GM23248 (cell line): ENCODE data around the gene GADD45GIP1. TPM values are rescaled to one million over a fixed set of nuclear protein-coding genes. Genes with fewer than 3 reads are reported as not detected.

ENCODE experiments used
- DNase-seq: peaks from one replicate; pipeline ENCODE4 v3.0.0-alpha.2; 2015
- H2AFZ ChIP-seq: fragments of 200-600 bp; sonication (generic); 2 replicates; pipeline ENCODE4 v1.6.1; 2016; ENCODE audit warnings: antibody characterized with exemption
- H3F3A ChIP-seq: fragments of 200-600 bp; sonication (generic); 2 replicates; pipeline ENCODE4 v1.6.1; 2016; ENCODE audit warnings: mild to moderate bottlenecking, antibody characterized with exemption, mixed run types; ENCODE audit not compliant: insufficient read depth
- H3K27ac ChIP-seq: fragments of 200-600 bp; sonication (generic); 2 replicates; pipeline ENCODE4 v1.5.1; 2016; ENCODE audit warnings: mild to moderate bottlenecking
- H3K27me3 ChIP-seq: fragments of 200-600 bp; sonication (generic); replicated peaks from 2 replicates; pipeline ENCODE4 v1.6.1; 2016; ENCODE audit warnings: mild to moderate bottlenecking; ENCODE audit not compliant: insufficient read depth
- H3K36me3 ChIP-seq: fragments of 200-600 bp; sonication (generic); 2 replicates; pipeline ENCODE4 v1.6.1; 2016; ENCODE audit warnings: low read depth, mild to moderate bottlenecking
- H3K4me1 ChIP-seq: fragments of 200-600 bp; sonication (generic); 2 replicates; pipeline ENCODE4 v1.6.1; 2016; ENCODE audit warnings: mild to moderate bottlenecking; ENCODE audit not compliant: insufficient read depth
- H3K4me2 ChIP-seq: fragments of 200-600 bp; sonication (generic); one replicate; pipeline ENCODE4 v1.6.1; 2016; ENCODE audit warnings: mild to moderate bottlenecking; ENCODE audit not compliant: unreplicated experiment
- H3K4me3 ChIP-seq: fragments of 200-600 bp; sonication (generic); 2 replicates; pipeline ENCODE4 v1.5.1; 2016; ENCODE audit warnings: mild to moderate bottlenecking
- H3K79me2 ChIP-seq: fragments of 200-600 bp; sonication (generic); 2 replicates; pipeline ENCODE4 v1.6.1; 2016; ENCODE audit warnings: mild to moderate bottlenecking; ENCODE audit not compliant: insufficient read depth
- H3K9ac ChIP-seq: fragments of 200-600 bp; sonication (generic); 2 replicates; pipeline ENCODE4 v1.6.1; 2016; ENCODE audit warnings: mild to moderate bottlenecking
- H3K9me2 ChIP-seq: fragments of 200-600 bp; sonication (generic); 2 replicates; pipeline ENCODE4 v1.6.1; 2016; ENCODE audit warnings: mixed run types, mild to moderate bottlenecking, moderate library complexity; ENCODE audit not compliant: insufficient read depth
- H3K9me3 ChIP-seq: fragments of 200-600 bp; sonication (generic); one replicate; pipeline ENCODE4 v1.6.1; 2017; ENCODE audit warnings: low read depth
- H4K20me1 ChIP-seq: fragments of 200-600 bp; sonication (generic); 2 replicates; pipeline ENCODE4 v1.6.0; 2016; ENCODE audit not compliant: insufficient read depth
- EZH2 ChIP-seq: fragments of 200-600 bp; sonication (generic); IDR thresholded peaks from 2 replicates; pipeline ENCODE4 v1.6.1; 2018; ENCODE audit warnings: antibody characterized with exemption, mild to moderate bottlenecking; ENCODE audit not compliant: insufficient read depth, poor library complexity, severe bottlenecking
- EZH2phosphoT487 ChIP-seq: fragments of 200-600 bp; sonication (generic); IDR thresholded peaks from 2 replicates; pipeline ENCODE4 v1.6.1; 2018; ENCODE audit warnings: antibody characterized with exemption, moderate library complexity, mild to moderate bottlenecking, low read depth; ENCODE audit not compliant: insufficient read depth
- WGBS, 2 experiments: methylation state at CpG; one replicate each; pipeline ENCODE4 v1.1.6; 2015 to 2017; ENCODE audit warnings: low lambda C conversion rate in 2 of 2, low coverage in 1 of 2; ENCODE audit errors: missing lambda C conversion rate in 2 of 2; 5-methylcytosine and 5-hydroxymethylcytosine counted together
- in situ Hi-C: fragments of 300-500 bp; cut with MboI; formaldehyde crosslinking; loops from 2 replicates; pipeline ENCODE4 v1.15.0; 2020
- polyA plus RNA-seq: library from polyadenylated mRNA; unstranded; fragments of >200 nt; fragmentation: Nextera tagmentation; extraction: Ambion mirVana; gene quantifications from 2 replicates; pipeline ENCODE4 v1.2.1, GENCODE V29; 2016
- total RNA-seq: library from RNA; depleted of rRNA; stranded (reverse); fragments of >200 nt; shearing (Covaris generic); gene quantifications from 2 replicates; pipeline ENCODE4 v1.2.3, GENCODE V29; 2014

GADD45GIP1 gene
- total and polyA plus RNA-seq, 2 experiments from 2014 or later: 48.4 to 132 TPM

GRCh38 chr19:12984143-12984627 is 27.2 kb upstream of the GADD45GIP1 start:
- H3K9ac ChIP-seq: no peak overlapping the region
- no peaks in the 10 kb centered on the region for H3K9me2 ChIP-seq
- no peak overlapping the region for H3K27ac ChIP-seq
- H4K20me1 ChIP-seq: no peaks in the 10 kb centered on the region
- 70 to 75% methylated on average over 3 of the region's 3 CpGs for WGBS, 2 experiments
- TF ChIP-seq EZH2phosphoT487: no peak
- no peak for TF ChIP-seq EZH2
- no peaks in the 10 kb centered on the region for H3K27me3 ChIP-seq
- 0 out of 2 replicates have a peak, but pooled peaks cover 11% of the 10 kb centered on the region for H3K4me1 ChIP-seq
- no peak overlapping the region for H3K4me3 ChIP-seq
- H3F3A ChIP-seq: no peaks in the 10 kb centered on the region
- peak; percentile 44 for DNase-seq
- H3K36me3 ChIP-seq: no peaks in the 10 kb centered on the region
- in situ Hi-C loops: loop anchor here (10.0 kb wide), 1 partner anchor 111 kb away; no protein-coding TSS in a partner anchor
- no peak overlapping the region for H3K4me2 ChIP-seq
- H2AFZ ChIP-seq: no peak overlapping the region
- H3K9me3 ChIP-seq: no peaks in the 10 kb centered on the region
- no peaks in the 10 kb centered on the region for H3K79me2 ChIP-seq

GRCh38 chr19:12983542-12984142 is 26.6 kb upstream of the GADD45GIP1 start:
- Histone ChIP-seq H3K9ac (peak overlapping the region; percentile 72), H2AFZ (peak overlapping the region; percentile 83), H3K9me3 (no peaks in the 10 kb centered on the region), H4K20me1 (no peaks in the 10 kb centered on the region), H3K4me1 (0 out of 2 replicates have a peak, but pooled peaks cover 11% of the 10 kb centered on the region), H3K79me2 (no peaks in the 10 kb centered on the region), H3K9me2 (no peaks in the 10 kb centered on the region), H3K4me2 (peak overlapping the region; percentile 68), H3F3A (no peaks in the 10 kb centered on the region), H3K27me3 (no peaks in the 10 kb centered on the region), H3K27ac (no peak overlapping the region), H3K36me3 (no peaks in the 10 kb centered on the region), H3K4me3 (peak overlapping the region; percentile 65)
- 11 to 19% methylated on average over 27 to 50 of the region's 51 CpGs for WGBS, 2 experiments
- TF ChIP-seq EZH2 (no peak), EZH2phosphoT487 (no peak)
- in situ Hi-C loops: loop anchor here (10.0 kb wide), 1 partner anchor 111 kb away; no protein-coding TSS in a partner anchor
- DNase-seq: peak; percentile 87

- H3K4me2 ChIP-seq: peak overlapping the region; percentile 68
- no peaks in the 10 kb centered on the region for H3K79me2 ChIP-seq
- peak overlapping the region; percentile 65 for H3K4me3 ChIP-seq
- H3K36me3 ChIP-seq: no peaks in the 10 kb centered on the region
- 0 out of 2 replicates have a peak, but pooled peaks cover 11% of the 10 kb centered on the region for H3K4me1 ChIP-seq
- H3K9me3 ChIP-seq: no peaks in the 10 kb centered on the region
- H3F3A ChIP-seq: no peaks in the 10 kb centered on the region
- in situ Hi-C loops: loop anchor here (10.0 kb wide), 1 partner anchor 112 kb away; no protein-coding TSS in a partner anchor
- no peak overlapping the region for H3K27ac ChIP-seq
- TF ChIP-seq EZH2: no peak
- TF ChIP-seq EZH2phosphoT487: no peak
- no peaks in the 10 kb centered on the region for H3K9me2 ChIP-seq
- H3K27me3 ChIP-seq: no peaks in the 10 kb centered on the region
- 49 to 52% methylated on average over 9 to 10 of the region's 10 CpGs for WGBS, 2 experiments
- no peak for DNase-seq
- peak overlapping the region; percentile 83 for H2AFZ ChIP-seq
- H3K9ac ChIP-seq: peak overlapping the region; percentile 72
- H4K20me1 ChIP-seq: no peaks in the 10 kb centered on the region
These were observed 26.1 kb upstream of the GADD45GIP1 start for GRCh38 chr19:12983091-12983490.

GRCh38 chr19:12982648-12983047 is 25.6 kb upstream of the GADD45GIP1 start:
- TF ChIP-seq EZH2: no peak
- TF ChIP-seq EZH2phosphoT487: no peak
- Histone ChIP-seq H4K20me1 (no peaks in the 10 kb centered on the region), H3K27me3 (no peaks in the 10 kb centered on the region), H3K4me2 (no peak overlapping the region), H3K27ac (no peak overlapping the region), H3K4me1 (0 out of 2 replicates have a peak, but pooled peaks cover 11% of the 10 kb centered on the region), H2AFZ (peak overlapping the region; percentile 83; the same call in 1 of the 2 replicates), H3K36me3 (no peaks in the 10 kb centered on the region), H3K9me3 (no peaks in the 10 kb centered on the region), H3F3A (no peaks in the 10 kb centered on the region), H3K9ac (peak overlapping the region; percentile 72; the same call in 1 of the 2 replicates), H3K4me3 (no peak overlapping the region), H3K9me2 (no peaks in the 10 kb centered on the region), H3K79me2 (no peaks in the 10 kb centered on the region)
- no peak for DNase-seq
- 91 to 93% methylated on average over 6 of the region's 6 CpGs for WGBS, 2 experiments
- in situ Hi-C loops: loop anchor here (10.0 kb wide), 1 partner anchor 112 kb away; no protein-coding TSS in a partner anchor
